GM12878 (cell line): Measurements from ENCODE around the gene SCGB1C2. TPM values are rescaled to one million over a fixed set of nuclear protein-coding genes. Genes with fewer than 3 reads are reported as not detected.

Source experiments
- ATAC-seq: fragments of 200-7000 bp; cut with Tn5 transposase; 3 replicates; pipeline ENCODE4 v1.9.1; 2020; ENCODE audit warnings: mild to moderate bottlenecking, moderate library complexity
- BruUV-seq: library from RNA; stranded (reverse); fragments of 400-500 nt; replicated peaks from 2 replicates; lab custom pipeline; 2021; lab: Mats Ljungman, UMichigan
- CTCF ChIA-PET: fragments of 300-600 bp; sonication (Branson Sonifier 250); formaldehyde crosslinking; extraction: SDS; loops from one replicate; lab custom pipeline; 2021; ENCODE audit warnings: inconsistent platforms; lab: Yijun Ruan, JAX
- POLR2A ChIA-PET: fragments of 350-600 bp; formaldehyde crosslinking; extraction: SDS; loops from one replicate; lab custom pipeline; 2021; ENCODE audit warnings: inconsistent platforms; lab: Charles Lee
- RAD21 ChIA-PET: fragments of 300-600 bp; sonication (Branson Sonifier 250); formaldehyde crosslinking; loops from one replicate; lab custom pipeline; 2023; ENCODE audit warnings: antibody characterized with exemption; ENCODE audit not compliant: unreplicated experiment; lab: Charles Lee
- SMC1A ChIA-PET: fragments of 300-600 bp; sonication (Branson Sonifier 250); formaldehyde crosslinking; loops from one replicate; lab custom pipeline; 2023; ENCODE audit not compliant: unreplicated experiment, uncharacterized antibody; lab: Charles Lee
- DNase-seq: peaks from one replicate; pipeline ENCODE4 v3.0.0-alpha.2; 2011; ENCODE audit warnings: low read depth, low spot score
- FAIRE-seq: peaks from 3 replicates; lab custom pipeline; 2011; peaks lifted over from hg19 to GRCh38; lab: Jason Lieb, UNC
- H2AFZ ChIP-seq: 2 replicates; pipeline ENCODE4 v1.6.0; 2011; ENCODE audit warnings: low read depth, low read length, control low read depth; ENCODE audit not compliant: control insufficient read depth
- H3K27ac ChIP-seq: 2 replicates; pipeline ENCODE4 v1.5.1; 2011; ENCODE audit warnings: control low read depth; ENCODE audit not compliant: control insufficient read depth, insufficient read depth
- H3K27me3 ChIP-seq, 2 experiments: replicated peaks in 1 of 2; 2 replicates each; pipeline versions ENCODE4 v1.6.0 to v1.6.1; 2011; ENCODE audit warnings: low read length in 1 of 2; ENCODE audit not compliant: control insufficient read depth in 2 of 2, insufficient read depth in 2 of 2
- H3K36me3 ChIP-seq, 2 experiments: 2 replicates each; pipeline ENCODE4 v1.5.1; 2011; ENCODE audit warnings: low read length in 1 of 2; ENCODE audit not compliant: control insufficient read depth in 2 of 2, insufficient read depth in 2 of 2
- H3K4me1 ChIP-seq: 2 replicates; pipeline ENCODE4 v1.6.1; 2011; ENCODE audit warnings: mild to moderate bottlenecking, low read length, moderate library complexity, mixed read lengths; ENCODE audit not compliant: control insufficient read depth, insufficient read depth
- H3K4me2 ChIP-seq: 2 replicates; pipeline ENCODE4 v1.6.0; 2011; ENCODE audit warnings: control low read depth; ENCODE audit not compliant: control insufficient read depth, insufficient read depth
- H3K4me3 ChIP-seq: fragments of 200-600 bp; sonication (generic); 2 replicates; pipeline ENCODE4 v1.5.1; 2016
- H3K79me2 ChIP-seq: 2 replicates; pipeline ENCODE4 v1.6.0; 2011; ENCODE audit warnings: low read length; ENCODE audit not compliant: control insufficient read depth, insufficient read depth
- H3K9ac ChIP-seq: 2 replicates; pipeline ENCODE4 v1.8.0; 2011; ENCODE audit warnings: low read length, control low read depth, mixed read lengths; ENCODE audit not compliant: control insufficient read depth, insufficient read depth
- H3K9me3 ChIP-seq: replicated peaks from 3 replicates; pipeline ENCODE4 v1.5.1; 2011; ENCODE audit warnings: mild to moderate bottlenecking, low read length; ENCODE audit not compliant: control insufficient read depth, insufficient read depth
- H4K20me1 ChIP-seq: 2 replicates; pipeline ENCODE4 v1.6.0; 2011; ENCODE audit not compliant: control insufficient read depth, insufficient read depth
- BHLHE40 ChIP-seq, 2 experiments: fragments of 450-650 bp in 1 of 2; IDR thresholded peaks; 2 replicates each; pipeline ENCODE4 v1.6.1; 2011 to 2017; ENCODE audit warnings: low read depth in 2 of 2, borderline replicate concordance in 1 of 2, improper control_type of control experiment in 1 of 2, low read length in 1 of 2, mild to moderate bottlenecking in 1 of 2
- BRCA1 ChIP-seq: IDR thresholded peaks from 2 replicates; pipeline ENCODE4 v1.6.1; 2011; ENCODE audit warnings: low read depth, low read length, improper control_type of control experiment
- CHD4 ChIP-seq: fragments of 200-600 bp; sonication (generic); IDR thresholded peaks from 2 replicates; pipeline ENCODE4 v1.6.1; 2016; ENCODE audit warnings: mild to moderate bottlenecking
- CREB1 ChIP-seq: IDR thresholded peaks from 2 replicates; pipeline ENCODE4 v1.6.1; 2012; ENCODE audit warnings: low read depth, mild to moderate bottlenecking, inconsistent platforms
- GATAD2B ChIP-seq: fragments of 450-650 bp; conservative IDR thresholded peaks from 2 replicates; pipeline ENCODE4 v1.6.1; 2017; ENCODE audit warnings: low read depth, mild to moderate bottlenecking, moderate library complexity
- MEF2A ChIP-seq: IDR thresholded peaks from 2 replicates; pipeline ENCODE4 v1.6.1; 2011; ENCODE audit warnings: low read depth, mild to moderate bottlenecking, low read length, moderate library complexity; ENCODE audit not compliant: insufficient read depth
- NR2F1 ChIP-seq: fragments of 450-650 bp; conservative IDR thresholded peaks from 2 replicates; pipeline ENCODE4 v1.6.1; 2017; ENCODE audit warnings: mild to moderate bottlenecking
- SPI1 ChIP-seq: IDR thresholded peaks from 2 replicates; pipeline ENCODE4 v1.6.1; 2011; ENCODE audit warnings: low read depth, mild to moderate bottlenecking, low read length, moderate library complexity, borderline replicate concordance; ENCODE audit not compliant: insufficient read depth
- WGBS: methylation state at CpG from one replicate; pipeline ENCODE4 v1.1.6; 2016; ENCODE audit warnings: low lambda C conversion rate; ENCODE audit not compliant: insufficient replicate concordance, insufficient coverage; ENCODE audit errors: missing lambda C conversion rate; 5-methylcytosine and 5-hydroxymethylcytosine counted together
- in situ Hi-C: fragments of 300-500 bp; cut with MboI; formaldehyde crosslinking; loops from 9 replicates; pipeline ENCODE4 v1.14.3; 2018; ENCODE audit warnings: mixed read lengths
- intact Hi-C: fragments of 100-400 bp; cut with micrococcal nuclease; formaldehyde crosslinking; loops from one replicate; pipeline ENCODE4 v1.14.2; 2022; ENCODE audit not compliant: unreplicated experiment
- polyA plus RNA-seq, 11 experiments: library from polyadenylated mRNA; depleted of rRNA in 4 of 11; unstranded in 6 of 11; stranded (reverse) in 5 of 11; fragments of >200 nt; fragmentation: Nextera tagmentation in 4 of 11; fragmentation: Illumina TruSeq in 1 of 11; extraction: Ambion mirVana in 4 of 11; extraction: Trizol in 1 of 11; gene quantifications; 1 replicate in 1 of 11; 2 replicates in 10 of 11; pipeline versions ENCODE4 v1.2.1 to v1.2.3, GENCODE V29; 2011 to 2016; ENCODE audit warnings: inconsistent platforms in 2 of 11, missing spikeins in 2 of 11, low read depth in 1 of 11
- total RNA-seq, 4 experiments: library from RNA; depleted of rRNA in 3 of 4; stranded (reverse); fragments of >200 nt in 3 of 4; fragmentation: Illumina TruSeq in 1 of 4; extraction: Trizol in 1 of 4; gene quantifications; 2 replicates each; pipeline versions ENCODE4 v1.2.1 to v1.2.3, GENCODE V29; 2013 to 2021
- TF ChIP-seq, protein P1 (sequence below): fragments of 450-650 bp; IDR thresholded peaks from 2 replicates; pipeline ENCODE4 v1.6.1; 2017; ENCODE audit warnings: borderline replicate concordance
- TF ChIP-seq, protein P2 (sequence below): fragments of 450-650 bp; IDR thresholded peaks from 2 replicates; pipeline ENCODE4 v1.6.1; 2017; ENCODE audit warnings: antibody characterized with exemption, mild to moderate bottlenecking, moderate library complexity
- TF ChIP-seq, protein P3 (sequence below): fragments of 450-650 bp; IDR thresholded peaks from 2 replicates; pipeline ENCODE4 v1.6.1; 2017; ENCODE audit warnings: mild to moderate bottlenecking, low read depth, inconsistent platforms; ENCODE audit not compliant: poor library complexity, severe bottlenecking

The SCGB1C2 gene
- total and polyA plus RNA-seq, 10 of the 15 experiments (the other 5 are each of a cell fraction or from before 2014, with no cell fraction given), result not detected

DNA sequence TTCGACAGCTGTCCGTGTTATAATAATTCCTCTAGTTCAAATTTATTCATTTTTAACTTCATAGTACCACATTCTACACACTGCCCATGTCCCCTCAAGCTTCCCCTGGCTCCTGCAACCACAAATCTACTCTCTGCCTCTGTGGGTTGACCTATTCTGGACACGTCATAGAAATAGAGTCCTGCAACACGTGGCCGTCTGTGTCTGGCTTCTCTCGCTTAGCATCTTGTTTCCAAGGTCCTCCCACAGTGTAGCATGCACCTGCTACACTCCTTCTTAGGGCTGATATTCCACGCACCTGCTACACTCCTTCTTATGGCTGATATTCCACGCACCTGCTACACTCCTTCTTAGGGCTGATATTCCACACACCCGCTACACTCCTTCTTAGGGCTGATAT lies 16.5 kb downstream of the SCGB1C2 start (continued):
- TF ChIP-seq, protein P1, sequence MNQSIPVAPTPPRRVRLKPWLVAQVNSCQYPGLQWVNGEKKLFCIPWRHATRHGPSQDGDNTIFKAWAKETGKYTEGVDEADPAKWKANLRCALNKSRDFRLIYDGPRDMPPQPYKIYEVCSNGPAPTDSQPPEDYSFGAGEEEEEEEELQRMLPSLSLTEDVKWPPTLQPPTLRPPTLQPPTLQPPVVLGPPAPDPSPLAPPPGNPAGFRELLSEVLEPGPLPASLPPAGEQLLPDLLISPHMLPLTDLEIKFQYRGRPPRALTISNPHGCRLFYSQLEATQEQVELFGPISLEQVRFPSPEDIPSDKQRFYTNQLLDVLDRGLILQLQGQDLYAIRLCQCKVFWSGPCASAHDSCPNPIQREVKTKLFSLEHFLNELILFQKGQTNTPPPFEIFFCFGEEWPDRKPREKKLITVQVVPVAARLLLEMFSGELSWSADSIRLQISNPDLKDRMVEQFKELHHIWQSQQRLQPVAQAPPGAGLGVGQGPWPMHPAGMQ, result no peak
- no peak for TF ChIP-seq BRCA1
- TF ChIP-seq CREB1, result no peak
- TF ChIP-seq MEF2A, result no peak
- TF ChIP-seq GATAD2B, result no peak
- no peak for TF ChIP-seq BHLHE40 (IDR thresholded peaks at IDR 0.05; ENCODE audit: borderline replicate concordance in 1 of 2, low read depth in 2 of 2, low read length in 1 of 2)
- no peak for TF ChIP-seq SPI1
- TF ChIP-seq, protein P2, sequence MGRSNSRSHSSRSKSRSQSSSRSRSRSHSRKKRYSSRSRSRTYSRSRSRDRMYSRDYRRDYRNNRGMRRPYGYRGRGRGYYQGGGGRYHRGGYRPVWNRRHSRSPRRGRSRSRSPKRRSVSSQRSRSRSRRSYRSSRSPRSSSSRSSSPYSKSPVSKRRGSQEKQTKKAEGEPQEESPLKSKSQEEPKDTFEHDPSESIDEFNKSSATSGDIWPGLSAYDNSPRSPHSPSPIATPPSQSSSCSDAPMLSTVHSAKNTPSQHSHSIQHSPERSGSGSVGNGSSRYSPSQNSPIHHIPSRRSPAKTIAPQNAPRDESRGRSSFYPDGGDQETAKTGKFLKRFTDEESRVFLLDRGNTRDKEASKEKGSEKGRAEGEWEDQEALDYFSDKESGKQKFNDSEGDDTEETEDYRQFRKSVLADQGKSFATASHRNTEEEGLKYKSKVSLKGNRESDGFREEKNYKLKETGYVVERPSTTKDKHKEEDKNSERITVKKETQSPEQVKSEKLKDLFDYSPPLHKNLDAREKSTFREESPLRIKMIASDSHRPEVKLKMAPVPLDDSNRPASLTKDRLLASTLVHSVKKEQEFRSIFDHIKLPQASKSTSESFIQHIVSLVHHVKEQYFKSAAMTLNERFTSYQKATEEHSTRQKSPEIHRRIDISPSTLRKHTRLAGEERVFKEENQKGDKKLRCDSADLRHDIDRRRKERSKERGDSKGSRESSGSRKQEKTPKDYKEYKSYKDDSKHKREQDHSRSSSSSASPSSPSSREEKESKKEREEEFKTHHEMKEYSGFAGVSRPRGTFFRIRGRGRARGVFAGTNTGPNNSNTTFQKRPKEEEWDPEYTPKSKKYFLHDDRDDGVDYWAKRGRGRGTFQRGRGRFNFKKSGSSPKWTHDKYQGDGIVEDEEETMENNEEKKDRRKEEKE, result no peak

DNA sequence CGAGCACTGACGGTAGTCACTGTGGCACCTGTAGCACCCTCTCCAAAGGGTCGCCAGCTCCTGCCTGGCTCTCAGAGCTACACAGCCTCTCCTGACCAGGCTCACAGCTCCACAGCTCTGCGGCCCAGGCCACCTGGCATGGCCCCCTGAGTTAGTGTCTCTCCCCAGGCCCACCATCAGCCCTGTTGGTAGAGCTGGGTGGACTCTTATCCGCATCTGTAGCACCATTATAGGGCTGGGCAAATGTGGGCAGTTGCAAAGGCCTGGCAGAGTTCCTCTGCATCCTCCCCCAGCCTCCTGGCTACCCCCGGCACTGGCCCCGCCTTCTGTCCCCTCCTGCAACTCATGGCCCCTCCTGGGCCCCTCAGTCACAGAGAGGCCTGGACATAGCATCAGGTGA lies 18.2 kb downstream of the SCGB1C2 start:
- ChIA-PET POLR2A (no interaction called here), SMC1A (no interaction called here), RAD21 (no interaction called here), CTCF (no interaction called here)
- WGBS, result 30% methylated on average over 7 of the region's 7 CpGs
- BruUV-seq, result no TSS peak
- Histone ChIP-seq H3K9me3 (no peaks in the 10 kb centered on the region), H3K4me1 (no peaks in the 10 kb centered on the region), H3K36me3 (no peaks in the 10 kb centered on the region), H3K79me2 (no peaks in the 10 kb centered on the region), H4K20me1 (no peaks in the 10 kb centered on the region), H3K4me3 (no peak overlapping the region), H3K4me2 (no peak overlapping the region), H3K9ac (no peak overlapping the region), H3K27ac (no peak overlapping the region), H2AFZ (no peak overlapping the region), H3K27me3 (no peaks in the 10 kb centered on the region)
- FAIRE-seq (no peak), ATAC-seq (no peak), DNase-seq (no peak)
- in situ Hi-C loops (no loop called here), intact Hi-C loops (no loop called here)
- TF ChIP-seq, protein P3, sequence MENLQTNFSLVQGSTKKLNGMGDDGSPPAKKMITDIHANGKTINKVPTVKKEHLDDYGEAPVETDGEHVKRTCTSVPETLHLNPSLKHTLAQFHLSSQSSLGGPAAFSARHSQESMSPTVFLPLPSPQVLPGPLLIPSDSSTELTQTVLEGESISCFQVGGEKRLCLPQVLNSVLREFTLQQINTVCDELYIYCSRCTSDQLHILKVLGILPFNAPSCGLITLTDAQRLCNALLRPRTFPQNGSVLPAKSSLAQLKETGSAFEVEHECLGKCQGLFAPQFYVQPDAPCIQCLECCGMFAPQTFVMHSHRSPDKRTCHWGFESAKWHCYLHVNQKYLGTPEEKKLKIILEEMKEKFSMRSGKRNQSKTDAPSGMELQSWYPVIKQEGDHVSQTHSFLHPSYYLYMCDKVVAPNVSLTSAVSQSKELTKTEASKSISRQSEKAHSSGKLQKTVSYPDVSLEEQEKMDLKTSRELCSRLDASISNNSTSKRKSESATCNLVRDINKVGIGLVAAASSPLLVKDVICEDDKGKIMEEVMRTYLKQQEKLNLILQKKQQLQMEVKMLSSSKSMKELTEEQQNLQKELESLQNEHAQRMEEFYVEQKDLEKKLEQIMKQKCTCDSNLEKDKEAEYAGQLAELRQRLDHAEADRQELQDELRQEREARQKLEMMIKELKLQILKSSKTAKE, result no peak
- no peak for TF ChIP-seq CHD4
- TF ChIP-seq NR2F1, result no peak
